Measurements from ENCODE around the gene MRPS26.

GRCh38 chr20:3010985-3011723 lies 34.7 kb upstream of the MRPS26 start:
- no peak for TF ChIP-seq EZH2 (IDR thresholded peaks at IDR 0.05; ENCODE audit: borderline replicate concordance, control insufficient read depth, low read depth, low read length)
- no peak for TF ChIP-seq SIN3A (IDR thresholded peaks at IDR 0.05; ENCODE audit: low read depth, low read length)
- no peak for TF ChIP-seq CTCF (IDR thresholded peaks at IDR 0.05 in 2 of 3, conservative IDR thresholded peaks at IDR 0.05 in 1 of 3; ENCODE audit: control insufficient read depth in 2 of 3, extremely low read depth in 1 of 3, insufficient read depth in 1 of 3, low read depth in 3 of 3, low read length in 3 of 3)
- no peak for TF ChIP-seq MAX (IDR thresholded peaks at IDR 0.05; ENCODE audit: low read depth, low read length)
- TF ChIP-seq NRF1 (conservative IDR thresholded peaks at IDR 0.05; ENCODE audit: low read depth, low read length), result no peak
- TF ChIP-seq MTA3 (IDR thresholded peaks at IDR 0.05; ENCODE audit: borderline replicate concordance, low read length), result no peak
- TF ChIP-seq POLR2A (IDR thresholded peaks at IDR 0.05; ENCODE audit: low read depth, low read length), result no peak
- no peak for TF ChIP-seq BHLHE40 (IDR thresholded peaks at IDR 0.05; ENCODE audit: borderline replicate concordance in 1 of 2, low read depth in 2 of 2, low read length in 1 of 2)
- no peak for TF ChIP-seq MTA2 (IDR thresholded peaks at IDR 0.05; ENCODE audit: low read depth)
- no peak for TF ChIP-seq PRDM15 (CRISPR knock-in tag; IDR thresholded peaks at IDR 0.05)
- TF ChIP-seq BRCA1 (IDR thresholded peaks at IDR 0.05; ENCODE audit: low read depth, low read length), result no peak
- TF ChIP-seq NFIC (IDR thresholded peaks at IDR 0.05; ENCODE audit: low read depth, low read length), result no peak

Data from GM12878 (cell line).